Activated CD8-positive, alpha-beta memory T cell treated with anti-CD3 and anti-CD28 coated beads for 4 hours (primary cell): ENCODE measurements around the gene KATNAL1.

ENCODE experiments used
- DNase-seq, 2 donors: peaks; one replicate each; pipeline ENCODE4 v3.0.0-alpha.2; 2020; ENCODE audit warnings: low read depth in 2 of 2

Gene KATNAL1

DNA sequence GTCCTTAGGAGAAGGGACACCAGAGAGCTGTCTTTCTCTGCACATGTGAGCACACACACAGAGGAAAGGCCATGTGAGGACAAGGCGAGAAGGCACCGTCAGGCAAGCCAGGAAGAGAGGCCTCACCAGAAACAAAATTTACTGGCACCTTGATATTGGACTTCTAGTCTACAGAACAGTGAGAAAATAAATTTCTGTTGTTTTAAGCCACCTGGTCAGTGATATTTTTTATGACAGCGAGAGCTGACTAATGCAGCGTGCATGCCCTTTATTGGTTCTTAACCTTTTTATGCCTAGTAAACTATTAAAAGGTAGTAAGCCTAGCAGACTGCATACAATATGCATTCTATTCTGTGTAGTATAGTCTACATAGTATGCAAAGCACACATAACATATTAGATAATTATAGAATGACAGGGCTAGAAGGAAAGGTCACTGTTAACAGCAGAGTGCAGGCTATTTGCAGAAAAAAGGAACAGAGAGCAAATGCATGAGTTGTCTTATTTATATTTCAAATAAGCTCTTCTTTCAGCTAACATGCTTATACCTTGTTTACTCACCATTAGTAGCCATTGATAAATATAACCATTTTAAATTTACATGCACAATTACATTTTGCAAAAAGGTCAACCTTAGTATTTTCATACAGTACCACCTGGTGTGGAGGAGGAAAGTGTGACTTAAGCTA, 25.2 kb upstream of the KATNAL1 start:
- DNase-seq: no peak

DNA sequence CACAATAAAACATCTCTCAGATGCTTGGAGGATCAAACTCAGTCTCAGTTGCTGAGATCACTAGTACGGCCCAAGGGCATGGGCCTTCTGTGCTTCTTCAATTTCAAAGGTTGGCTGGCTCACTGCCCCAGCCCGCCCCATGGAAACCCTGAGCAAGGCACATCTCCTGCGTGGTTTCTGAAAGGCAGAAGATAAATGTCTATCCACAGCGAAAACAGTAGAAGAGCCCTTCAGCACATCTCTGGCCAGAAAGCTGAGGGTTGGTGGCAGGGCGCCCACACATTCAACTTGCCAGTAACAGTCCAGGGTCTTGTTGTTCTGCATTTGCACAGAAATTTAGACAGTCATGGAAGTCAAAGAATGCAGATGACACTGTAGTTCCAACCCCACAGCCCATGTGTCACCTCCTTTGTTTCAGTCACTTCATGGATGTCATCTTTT, 24.0 kb upstream of the KATNAL1 start:
- no peak for DNase-seq

DNA sequence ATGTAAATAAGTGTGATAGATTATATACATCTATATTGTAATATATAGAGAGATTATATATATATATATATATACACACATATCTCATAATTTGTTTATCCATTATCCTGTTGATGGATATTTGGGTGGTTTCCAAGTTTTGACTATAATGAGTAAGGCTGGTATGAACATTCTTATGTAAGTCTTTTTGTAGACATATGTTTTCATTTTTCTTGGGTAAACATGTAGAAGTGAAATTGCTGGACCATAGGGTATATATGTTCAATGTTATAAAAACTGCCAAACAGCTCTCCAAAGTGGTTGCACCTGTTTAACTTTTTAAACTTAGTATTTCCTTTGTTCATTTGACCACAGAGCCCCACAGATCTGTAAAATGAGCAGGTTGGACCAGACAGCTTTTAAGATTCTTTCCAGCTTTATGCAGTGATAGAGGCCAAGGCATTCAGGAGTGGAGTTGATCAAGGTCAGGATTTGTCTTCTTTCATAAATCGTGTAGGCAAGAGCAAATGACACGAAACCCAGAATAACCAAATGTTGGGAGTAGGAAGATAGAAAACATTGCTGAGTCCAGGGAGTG, 21.7 kb upstream of the KATNAL1 start:
- no peak for DNase-seq

DNA sequence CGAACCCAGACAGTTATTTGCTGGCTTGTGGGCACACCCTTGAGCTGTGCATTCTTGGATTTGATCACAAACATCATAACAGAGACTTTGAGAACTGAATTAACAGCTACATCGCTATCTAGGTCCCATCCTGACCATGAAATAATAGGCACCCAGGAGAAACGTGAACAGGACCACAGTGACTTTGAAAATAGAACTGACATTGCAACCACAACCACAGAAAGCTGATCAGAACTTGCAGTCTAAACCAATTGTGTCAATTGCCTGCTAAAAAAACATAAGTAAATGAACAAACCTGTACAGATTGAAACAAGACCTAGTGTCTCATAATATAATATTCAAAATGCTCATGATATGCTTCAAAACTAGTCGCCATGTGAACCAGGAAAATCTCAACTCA, 18.3 kb upstream of the KATNAL1 start:
- DNase-seq: no peak

DNA sequence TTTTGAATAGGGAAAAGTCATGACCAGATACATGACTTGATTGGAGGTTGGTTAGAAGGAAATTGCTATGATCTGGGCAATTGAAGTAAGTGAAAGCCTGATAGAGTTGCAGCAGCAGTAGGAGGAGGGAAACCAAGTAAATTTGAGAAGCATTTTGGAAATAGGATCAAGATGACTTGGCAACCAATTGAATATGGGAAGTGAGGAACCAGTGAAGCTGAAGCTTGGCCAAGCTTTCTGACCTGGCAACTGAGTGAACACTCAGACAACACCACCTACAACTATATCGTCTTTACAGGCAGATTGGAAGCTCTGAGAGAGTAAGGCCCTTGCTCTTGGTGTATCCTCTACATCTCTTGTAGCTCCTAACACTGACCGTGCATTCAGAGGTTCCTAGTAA, 16.2 kb upstream of the KATNAL1 start:
- no peak for DNase-seq

DNA sequence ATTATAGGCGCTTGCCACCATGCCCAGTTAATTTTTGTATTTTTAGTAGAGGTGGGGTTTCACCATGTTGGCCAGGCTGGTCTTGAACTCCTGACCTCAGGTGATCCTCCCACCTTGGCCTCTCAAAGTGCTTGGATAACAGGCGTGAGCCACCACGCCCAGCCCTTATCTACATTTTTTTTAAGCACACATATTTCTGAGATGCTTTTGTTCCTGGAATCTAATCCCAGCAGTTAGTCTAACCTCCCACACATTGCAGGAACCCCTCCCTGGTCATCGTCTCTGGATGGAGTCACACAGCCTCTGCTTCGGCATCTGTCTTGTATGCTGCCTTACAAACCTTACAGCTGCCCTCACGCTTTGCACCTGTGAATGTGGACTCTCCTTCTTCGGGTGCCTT, 15.1 kb upstream of the KATNAL1 start:
- no peak for DNase-seq

DNA sequence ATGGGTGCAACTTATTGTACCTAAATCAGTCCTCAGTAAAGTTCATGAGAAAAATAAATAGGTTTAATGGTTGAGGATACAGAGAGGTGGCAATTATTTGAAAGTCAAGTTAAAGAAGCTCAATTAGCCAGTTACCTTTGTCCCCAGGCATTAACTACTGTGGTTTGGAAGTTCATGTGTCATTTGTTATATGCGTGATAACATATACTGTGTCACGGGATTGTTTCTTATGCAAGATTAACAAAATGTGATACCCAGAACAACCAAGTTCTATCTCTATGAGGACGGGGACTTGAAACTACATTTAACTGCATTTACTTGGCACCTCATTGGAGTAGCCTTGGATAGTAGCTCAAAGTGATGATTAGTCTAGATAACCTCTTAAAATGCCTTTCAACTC, 13.9 kb upstream of the KATNAL1 start:
- DNase-seq: no peak

DNA sequence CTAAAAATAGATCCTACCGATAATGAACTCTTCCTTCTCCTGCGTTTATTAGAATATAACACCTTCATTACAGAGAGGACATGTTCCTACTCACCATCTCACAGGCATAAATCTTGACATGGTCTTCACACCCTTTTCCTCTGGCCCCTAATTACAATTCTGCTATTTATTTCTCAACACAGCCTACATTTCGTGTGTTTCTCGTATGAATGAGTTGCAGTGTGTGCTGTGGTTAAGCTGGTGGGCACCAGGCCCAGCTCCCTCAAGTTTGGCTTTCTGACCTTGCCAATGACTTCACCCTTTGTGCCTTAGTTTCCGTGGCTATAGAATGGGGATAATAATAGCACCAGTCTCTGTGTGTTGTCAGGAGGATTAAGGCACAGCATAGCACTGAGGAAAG, 12.3 kb upstream of the KATNAL1 start:
- DNase-seq: no peak

DNA sequence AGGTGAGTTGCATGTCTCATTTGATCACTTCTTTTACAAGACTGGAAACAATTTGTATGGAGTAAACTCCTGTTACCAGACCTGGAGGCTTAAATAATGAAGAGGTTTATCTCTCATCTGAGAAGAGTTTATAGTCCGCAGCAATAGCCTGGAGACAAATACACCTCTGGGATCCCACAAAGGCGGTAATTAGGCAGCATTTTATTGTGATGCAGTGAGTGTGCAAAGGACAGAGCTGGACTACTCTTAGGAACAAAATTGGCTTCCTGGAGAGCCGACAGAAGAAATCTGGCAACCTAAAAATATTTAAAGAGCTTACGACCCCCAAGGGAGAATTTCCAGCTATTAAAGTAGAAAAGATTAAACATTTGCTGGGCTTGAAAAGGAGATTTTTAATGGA, 11.8 kb upstream of the KATNAL1 start:
- DNase-seq: no peak

DNA sequence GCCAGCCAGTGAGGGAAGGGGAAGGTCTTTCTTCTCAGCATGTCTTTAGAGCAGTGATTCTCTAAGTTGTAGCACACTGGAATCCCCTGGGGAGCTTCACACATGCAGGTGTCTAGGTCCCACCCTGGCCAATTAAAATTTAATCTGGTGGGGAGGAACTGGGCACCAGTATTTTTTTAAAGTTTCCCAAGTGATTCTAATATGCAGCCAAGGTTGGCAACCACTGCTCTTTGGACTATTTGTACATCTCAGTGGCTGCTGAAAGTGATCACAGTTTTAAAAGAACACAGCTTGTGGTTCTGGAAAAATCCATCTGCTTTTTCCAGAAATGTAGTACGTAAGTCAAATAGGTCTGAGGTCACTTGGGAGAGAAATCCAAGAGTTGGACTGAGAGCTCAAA, 10.7 kb upstream of the KATNAL1 start:
- DNase-seq: no peak

DNA sequence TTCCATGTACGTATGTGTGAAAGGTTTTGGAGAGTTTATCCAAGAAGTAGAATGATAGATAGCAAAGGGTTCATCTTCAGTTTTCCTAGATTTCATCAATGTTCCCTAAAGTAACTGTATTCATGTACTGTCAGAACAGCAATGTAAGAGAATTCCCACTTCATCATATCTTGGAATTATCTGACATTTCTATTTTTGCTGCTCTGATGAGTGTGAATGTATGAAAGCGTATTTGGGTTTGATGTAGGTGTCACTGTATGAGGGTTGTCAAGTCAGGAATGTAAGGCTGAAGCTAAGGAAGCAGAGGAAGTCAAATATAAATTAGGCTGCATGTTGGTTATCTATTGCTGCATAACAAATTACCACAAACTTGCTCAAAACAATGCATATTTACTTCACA, 7.2 kb upstream of the KATNAL1 start:
- no peak for DNase-seq

DNA sequence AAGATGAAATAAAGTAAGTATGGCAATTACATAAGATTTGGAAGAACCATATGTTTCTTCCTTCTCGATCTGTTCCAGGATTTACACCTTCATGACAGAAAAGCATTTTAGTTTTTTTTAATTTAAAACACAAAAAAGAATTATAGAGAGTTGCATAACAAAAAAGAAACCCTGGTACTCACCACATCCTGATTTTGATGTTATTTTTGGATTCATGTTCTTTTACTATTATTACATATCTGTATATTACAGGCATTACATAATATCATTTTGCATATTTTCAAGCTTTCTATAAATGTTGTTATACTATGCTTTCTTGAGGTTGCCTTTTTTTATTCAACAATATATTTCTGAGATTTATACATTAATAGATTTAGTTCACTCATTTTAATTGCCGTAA, 6.7 kb upstream of the KATNAL1 start:
- DNase-seq: no peak

DNA sequence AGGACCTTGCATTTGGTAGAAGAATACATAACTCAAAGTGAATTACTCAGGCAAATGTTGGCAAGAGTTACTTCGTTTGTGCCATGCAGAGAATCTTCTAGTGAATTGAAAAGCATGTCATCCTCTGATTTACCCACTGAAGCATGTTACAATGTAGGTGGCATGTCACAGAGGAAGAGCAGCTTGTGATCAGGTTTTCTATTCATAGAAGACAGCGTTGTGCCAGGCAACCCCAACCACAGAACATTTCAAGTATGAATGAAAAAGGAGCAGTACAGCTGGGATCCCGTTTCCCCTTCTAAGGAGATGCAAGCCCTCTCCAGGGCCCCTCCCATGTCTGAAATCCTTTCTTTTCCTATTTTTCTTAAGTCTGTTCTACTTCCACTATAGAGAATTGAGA, 6.0 kb upstream of the KATNAL1 start:
- DNase-seq: no peak

DNA sequence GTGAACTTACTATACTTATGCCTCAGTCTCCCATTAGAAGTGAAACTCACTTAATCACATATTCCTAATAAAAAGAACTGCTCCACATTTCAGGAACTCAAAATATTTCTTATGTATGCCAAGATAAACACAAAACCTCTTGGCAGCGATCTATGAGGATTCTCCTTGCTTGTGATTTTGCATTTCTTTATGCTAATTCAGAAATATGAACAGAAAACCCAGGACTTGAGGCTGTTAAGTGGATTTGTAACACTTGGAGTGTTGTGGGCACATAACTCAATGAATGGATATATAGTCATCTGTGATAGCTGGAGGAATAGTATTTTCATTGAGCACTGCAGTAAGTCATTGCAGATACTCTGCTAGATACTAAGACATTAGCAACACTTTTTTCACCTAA, 5.6 kb upstream of the KATNAL1 start:
- no peak for DNase-seq

DNA sequence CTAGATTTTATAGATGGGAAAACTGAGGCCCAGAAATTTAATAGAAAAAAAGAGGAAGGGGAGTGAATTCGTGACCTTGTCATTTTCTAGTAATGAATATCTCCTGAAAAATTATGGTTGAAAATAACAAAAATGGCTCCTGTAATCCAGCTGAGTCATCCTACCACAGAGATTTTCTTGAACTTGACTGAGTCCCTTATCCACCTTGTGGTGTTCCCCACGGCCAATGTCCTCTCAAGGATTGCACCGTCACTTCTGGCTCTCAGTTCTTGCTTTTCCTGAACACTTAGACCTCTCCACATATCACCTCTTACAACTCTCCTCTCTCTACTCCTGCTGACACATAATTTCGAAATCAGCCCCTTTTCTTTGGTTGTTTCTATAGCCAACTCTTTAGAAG, 1.2 kb upstream of the KATNAL1 start:
- no peak for DNase-seq

DNA sequence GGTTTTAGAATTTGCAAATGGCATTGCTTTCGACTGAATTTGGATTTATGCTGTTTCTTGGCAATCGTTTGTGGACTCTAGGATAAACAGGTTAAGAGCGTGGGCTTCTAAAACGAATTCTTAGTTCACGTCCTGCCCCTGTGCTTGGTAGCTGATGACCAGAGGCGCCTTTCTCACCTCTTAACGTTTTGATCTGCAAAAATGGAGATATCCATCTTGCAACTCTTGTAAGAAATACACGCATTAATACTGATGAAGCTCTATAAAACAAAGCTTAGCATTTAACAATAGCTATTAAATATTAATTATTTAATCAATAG, 580 bp upstream of the KATNAL1 start:
- DNase-seq: no peak

DNA sequence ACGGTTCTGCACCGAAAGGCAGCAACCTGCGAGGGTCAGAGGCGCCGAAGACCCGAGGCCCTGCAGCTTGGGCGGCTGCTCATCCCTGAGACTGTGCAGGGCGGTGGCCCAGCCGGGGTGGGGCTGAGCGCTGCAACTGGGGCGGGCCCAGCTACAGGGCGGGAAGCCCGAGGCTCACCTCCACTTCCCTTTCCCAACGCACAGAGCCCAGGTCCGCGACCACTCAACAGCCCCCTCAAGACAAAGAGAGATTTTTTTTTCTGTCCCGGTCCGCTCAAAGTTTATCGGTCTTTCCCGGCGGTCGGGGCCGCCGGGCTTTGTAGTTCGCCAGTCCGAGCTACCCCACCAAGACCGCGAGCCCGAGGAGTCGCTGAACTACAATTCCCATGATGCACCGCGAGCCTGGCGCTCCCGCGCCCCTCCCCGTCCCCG, 573 bp downstream of the KATNAL1 start:
- peak; percentile 73 to 83 for DNase-seq

DNA sequence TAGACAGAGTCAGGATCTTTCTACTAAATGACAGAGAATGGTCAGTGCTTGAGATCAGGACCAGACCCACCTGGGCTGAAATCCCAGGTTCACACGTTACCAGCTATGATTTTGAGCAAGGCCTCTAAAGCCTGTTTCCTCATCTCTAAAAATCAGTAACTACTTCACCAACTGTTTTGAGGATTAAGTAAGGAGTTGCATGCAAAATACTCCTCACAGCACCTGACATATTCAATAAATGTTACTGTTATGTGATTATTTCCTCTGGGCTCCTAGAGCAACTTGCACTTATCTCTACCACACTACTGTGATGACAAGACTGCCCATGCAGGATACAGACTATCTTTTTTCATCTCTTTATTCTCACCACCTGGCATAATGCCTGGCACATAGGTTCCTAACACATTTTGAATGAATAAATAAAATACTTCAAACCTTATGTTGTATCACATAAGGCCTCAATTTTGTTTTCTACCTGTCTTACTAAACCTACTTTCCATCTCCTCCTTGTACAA, 1.8 kb downstream of the KATNAL1 start:
- no peak for DNase-seq

DNA sequence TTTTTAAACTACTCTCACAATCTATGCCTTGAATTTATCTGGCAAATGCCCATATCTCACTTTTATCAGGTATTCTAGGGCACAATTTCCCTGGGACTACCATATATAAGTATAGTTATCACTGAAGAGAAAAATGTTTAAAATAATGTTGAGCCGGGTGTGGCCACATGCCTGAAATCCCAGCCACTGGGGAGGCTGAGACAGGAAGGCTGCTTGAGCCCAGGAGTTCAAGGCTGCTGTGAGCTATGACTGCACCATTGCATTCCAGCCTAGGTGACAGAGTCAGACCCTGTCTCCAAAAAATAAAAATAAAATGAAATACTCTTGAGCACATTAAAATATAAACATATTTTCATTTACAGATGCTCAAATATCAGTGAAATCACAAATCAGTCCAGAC, 4.1 kb downstream of the KATNAL1 start:
- DNase-seq: no peak

DNA sequence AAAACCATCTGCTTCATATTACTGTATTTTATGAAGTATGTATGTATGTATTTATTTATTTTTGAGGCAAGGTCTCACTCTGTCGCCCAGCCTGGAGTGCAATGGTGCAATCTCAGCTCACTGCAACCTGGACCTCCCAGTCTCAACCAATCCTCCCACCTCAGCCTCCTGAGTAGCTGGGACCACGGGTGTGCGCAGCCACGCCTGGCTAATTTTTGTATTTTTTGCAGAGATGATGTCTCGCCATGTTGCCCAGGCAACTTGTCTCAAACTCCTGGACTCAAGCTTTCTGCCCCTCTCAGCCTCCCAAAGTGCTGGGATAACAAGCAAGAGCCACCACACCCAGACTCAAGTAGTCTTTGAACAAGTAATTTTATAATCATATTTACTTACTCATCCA, 5.5 kb downstream of the KATNAL1 start:
- no peak for DNase-seq

DNA sequence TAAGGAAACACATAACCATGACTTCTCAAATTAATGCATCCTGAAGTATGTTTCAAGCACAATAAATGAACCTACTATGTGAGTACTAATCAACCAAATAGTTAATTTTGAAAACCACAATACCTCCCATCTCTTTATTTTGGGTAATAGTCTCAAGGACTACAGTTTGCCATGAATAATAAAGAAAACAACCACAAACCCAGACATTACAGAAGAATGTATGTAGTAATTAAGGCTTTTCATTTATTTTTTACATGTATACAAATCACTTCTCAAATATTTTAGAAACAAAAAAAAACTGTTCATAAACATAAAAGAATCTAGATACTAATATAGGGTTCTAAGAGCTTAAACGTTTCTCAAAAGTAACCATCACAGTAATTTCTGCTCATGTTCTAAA, 6.8 kb downstream of the KATNAL1 start:
- no peak for DNase-seq

DNA sequence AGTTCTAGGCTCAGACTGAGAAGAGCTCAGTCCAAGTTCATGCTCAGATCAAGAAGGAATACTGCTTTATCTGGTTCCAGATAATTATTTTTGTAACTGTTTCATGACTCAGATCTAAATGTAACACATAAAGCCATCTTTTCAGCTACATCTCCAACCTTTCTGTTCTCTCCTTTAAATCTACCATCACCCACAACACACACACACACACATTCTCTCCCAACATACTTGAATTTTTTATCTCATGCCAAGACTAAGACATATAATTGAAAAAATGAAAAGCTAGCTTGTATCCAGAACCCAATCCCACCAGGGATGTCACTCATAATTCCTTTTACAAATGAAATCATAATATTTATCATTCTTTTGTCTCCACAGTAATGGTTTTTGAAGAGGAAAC, 7.6 kb downstream of the KATNAL1 start:
- no peak for DNase-seq

DNA sequence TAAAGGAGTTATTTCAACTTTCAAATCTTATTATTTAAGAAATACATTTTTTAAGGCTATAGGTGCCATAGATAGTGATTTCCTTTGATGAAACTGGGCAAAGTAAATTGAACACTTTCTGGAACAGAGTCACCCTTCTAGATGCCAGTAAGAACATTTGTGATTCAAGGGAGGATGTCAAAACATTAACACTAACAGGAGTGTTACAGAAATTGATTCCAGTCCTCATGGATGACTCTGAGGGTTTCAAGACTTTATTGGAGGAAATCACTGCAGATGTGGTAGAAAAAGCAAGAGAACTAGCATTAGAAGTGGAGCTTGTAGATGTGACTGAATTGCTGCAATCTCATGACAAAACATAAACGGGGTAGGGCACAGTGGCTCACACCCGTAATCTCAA, 12.2 kb downstream of the KATNAL1 start:
- DNase-seq: no peak

DNA sequence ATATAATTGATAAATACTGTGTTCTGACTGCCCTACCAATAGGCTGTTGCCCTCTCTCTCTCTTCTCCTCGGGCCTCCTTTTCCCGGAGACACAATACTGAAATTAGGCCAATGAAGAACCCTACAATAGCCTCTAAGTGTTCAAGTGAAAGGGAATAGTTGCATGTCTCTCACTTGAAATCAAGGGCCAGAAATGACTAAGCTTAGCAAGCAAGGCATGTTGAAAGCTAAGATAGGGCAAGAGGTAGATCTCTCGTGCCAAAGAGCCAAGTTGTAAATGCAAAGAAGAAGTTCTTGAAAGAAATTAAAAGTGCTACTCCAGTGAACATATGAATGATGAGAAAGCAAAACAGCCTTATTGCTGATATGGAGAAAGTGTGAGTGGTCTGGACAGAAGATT, 13.3 kb downstream of the KATNAL1 start:
- DNase-seq: no peak
